K562 (cell line): Measurements from ENCODE around the gene CDRT15. TPM values are rescaled to one million over a fixed set of nuclear protein-coding genes. Genes with fewer than 3 reads are reported as not detected.
"Not testable (repeated sequence)": the region's sequence is repeated elsewhere in the genome, so short reads cannot be mapped to it uniquely, and the experiment has no call there.

Experiments used
- ATAC-seq: fragments of 200-7000 bp; cut with Tn5 transposase; 3 replicates; pipeline ENCODE4 v1.9.1; 2020; ENCODE audit warnings: moderate library complexity
- Bru-seq: library from RNA; stranded (reverse); fragments of 400-500 nt; gene quantifications from one replicate; lab custom pipeline; 2021; lab: Mats Ljungman, UMichigan
- BruChase-seq, 2 experiments: library from RNA; stranded (reverse); fragments of 400-500 nt; gene quantifications; one replicate each; lab custom pipeline; 2021; lab: Mats Ljungman, UMichigan
- BruUV-seq: library from RNA; stranded (reverse); fragments of 400-500 nt; replicated peaks from 2 replicates; lab custom pipeline; 2021; lab: Mats Ljungman, UMichigan
- CTCF ChIA-PET: fragments of 300-600 bp; formaldehyde crosslinking; extraction: SDS; loops from one replicate; lab custom pipeline; 2021; ENCODE audit warnings: low intra/inter-chr PET ratio; lab: Yijun Ruan, JAX
- POLR2A ChIA-PET: fragments of 300-600, 350-650 bp; sonication (Branson Sonifier 250); formaldehyde crosslinking; extraction: SDS; loops from one replicate; lab custom pipeline; 2021; ENCODE audit warnings: antibody characterized with exemption, inconsistent platforms; lab: Yijun Ruan, JAX
- DNase-seq, 4 experiments: peaks; one replicate each; pipeline versions ENCODE4 v3.0.0 to v3.0.0-alpha.2; 2011 to 2018; ENCODE audit warnings: low spot score in 3 of 4, mixed read lengths in 3 of 4; ENCODE audit errors: extremely low read depth in 1 of 4
- FAIRE-seq: peaks from 2 replicates; lab custom pipeline; 2011; peaks lifted over from hg19 to GRCh38; lab: Jason Lieb, UNC
- H2AFZ ChIP-seq: 2 replicates; pipeline ENCODE4 v1.6.0; 2011; ENCODE audit warnings: low read depth, low read length, control low read depth, inconsistent platforms
- H3K27ac ChIP-seq: fragments of 200-600 bp; 3 replicates; pipeline ENCODE4 v1.8.0; 2011; ENCODE audit warnings: low read depth, mild to moderate bottlenecking, control low read depth, inconsistent platforms, low read length, moderate library complexity, mixed read lengths; ENCODE audit errors: extremely low read depth
- H3K27me3 ChIP-seq, 2 experiments: fragments of 300-600 bp in 1 of 2; 2 replicates in 1 of 2; 3 replicates in 1 of 2; pipeline versions ENCODE4 v1.6.0 to v1.8.0; 2011; ENCODE audit warnings: inconsistent platforms in 2 of 2, low read length in 2 of 2, mild to moderate bottlenecking in 1 of 2, mixed read lengths in 1 of 2, moderate library complexity in 1 of 2; ENCODE audit not compliant: control insufficient read depth in 2 of 2, insufficient read depth in 2 of 2
- H3K36me3 ChIP-seq: fragments of 300-600 bp; 3 replicates; pipeline ENCODE4 v1.8.0; 2011; ENCODE audit warnings: mild to moderate bottlenecking, low read length, inconsistent platforms; ENCODE audit not compliant: control insufficient read depth, insufficient read depth
- H3K4me1 ChIP-seq, 2 experiments: fragments of 200-600 bp in 1 of 2; replicated peaks in 1 of 2; 2 replicates in 1 of 2; 3 replicates in 1 of 2; pipeline versions ENCODE4 v1.5.1 to v1.8.0; 2011; ENCODE audit warnings: inconsistent platforms in 2 of 2, low read length in 2 of 2, mild to moderate bottlenecking in 1 of 2, mixed read lengths in 1 of 2, moderate library complexity in 1 of 2; ENCODE audit not compliant: control insufficient read depth in 2 of 2, insufficient read depth in 2 of 2
- H3K4me2 ChIP-seq: 2 replicates; pipeline ENCODE4 v1.6.1; 2011; ENCODE audit warnings: low read length, control low read depth, inconsistent platforms, mixed read lengths; ENCODE audit not compliant: insufficient read depth
- H3K4me3 ChIP-seq: fragments of 200-600 bp; sonication (generic), shearing (Covaris generic); 2 replicates; pipeline ENCODE4 v1.5.1; 2016; ENCODE audit warnings: control low read depth, inconsistent platforms
- H3K79me2 ChIP-seq: fragments of 200-600 bp; 3 replicates; pipeline ENCODE4 v1.8.0; 2011; ENCODE audit warnings: low read length, inconsistent platforms; ENCODE audit not compliant: control insufficient read depth, insufficient read depth
- H3K9ac ChIP-seq, 2 experiments: 2 replicates each; pipeline versions ENCODE4 v1.6.0 to v1.6.1; 2011; ENCODE audit warnings: low read depth in 2 of 2, low read length in 2 of 2, control low read depth in 1 of 2, inconsistent platforms in 1 of 2, mild to moderate bottlenecking in 1 of 2, mixed read lengths in 1 of 2; ENCODE audit not compliant: insufficient read depth in 1 of 2
- H3K9me1 ChIP-seq: one replicate; pipeline ENCODE4 v1.6.0; 2011; ENCODE audit warnings: inconsistent platforms, mild to moderate bottlenecking, low read length, moderate library complexity; ENCODE audit not compliant: control insufficient read depth, insufficient read depth
- H3K9me3 ChIP-seq: replicated peaks from 2 replicates; pipeline ENCODE4 v1.5.1; 2011; ENCODE audit warnings: low read depth, low read length, inconsistent platforms; ENCODE audit not compliant: control insufficient read depth, insufficient read depth
- H4K20me1 ChIP-seq: replicated peaks from 2 replicates; pipeline ENCODE4 v1.6.1; 2011; ENCODE audit warnings: low read length, inconsistent platforms, mixed read lengths; ENCODE audit not compliant: control insufficient read depth, insufficient read depth
- WGBS: fragments of 100-300 bp; shearing (Covaris generic); methylation state at CpG from one replicate; pipeline ENCODE4 v1.1.6; 2016; ENCODE audit warnings: low coverage, mixed read lengths; ENCODE audit not compliant: insufficient coverage; ENCODE audit errors: missing lambda C conversion rate; 5-methylcytosine and 5-hydroxymethylcytosine counted together
- in situ Hi-C: fragments of 300-500 bp; cut with MboI; formaldehyde crosslinking; loops from 4 replicates; pipeline ENCODE4 v1.15.0; 2018; ENCODE audit warnings: inconsistent platforms, mixed read lengths
- intact Hi-C: fragments of 100-400 bp; cut with micrococcal nuclease; formaldehyde crosslinking; loops from 2 replicates; pipeline ENCODE4 v1.14.2; 2022
- long read RNA-seq, 3 experiments: library from polyadenylated mRNA in 2 of 3; library from RNA in 1 of 3; unstranded in 2 of 3; stranded (forward) in 1 of 3; transcript quantifications; one replicate each; pipeline ENCODE4 v2.0.0, GENCODE V29; 2019 to 2022
- polyA minus RNA-seq, 3 experiments: library from RNA; depleted of rRNA, polyadenylated mRNA; stranded (reverse); fragments of >200 nt; gene quantifications; 2 replicates each; pipeline ENCODE4 v1.2.3, GENCODE V29; 2011
- polyA plus RNA-seq, 8 experiments: library from polyadenylated mRNA; depleted of rRNA in 4 of 8; stranded (reverse) in 5 of 8; unstranded in 3 of 8; fragments of >200 nt; fragmentation: Nextera tagmentation in 2 of 8; fragmentation: Illumina TruSeq in 1 of 8; extraction: Ambion mirVana in 2 of 8; extraction: Trizol in 1 of 8; gene quantifications; 2 replicates each; pipeline versions ENCODE4 v1.2.1 to v1.2.3, GENCODE V29; 2011 to 2014; ENCODE audit warnings: inconsistent platforms in 1 of 8, missing spikeins in 1 of 8
- total RNA-seq, 7 experiments: library from RNA; depleted of rRNA in 6 of 7; stranded (reverse); fragments of >200 nt in 6 of 7; fragmentation: Illumina TruSeq in 2 of 7; extraction: Trizol in 2 of 7; gene quantifications; 2 replicates each; pipeline versions ENCODE4 v1.2.1 to v1.2.3, GENCODE V29; 2011 to 2021; ENCODE audit warnings: low replicate concordance in 1 of 7
- TF ChIP-seq, protein P1 (sequence below), 3 experiments: fragments of 200-800 bp in 1 of 3; sonication (Bioruptor generic) in 1 of 3; sonication (generic) in 1 of 3; formaldehyde crosslinking in 1 of 3; IDR thresholded peaks; 2 replicates each; pipeline versions ENCODE4 v1.6.1 to v1.8.0; 2016 to 2022; ENCODE audit warnings: mild to moderate bottlenecking in 2 of 3, missing compliant biosample characterization in 2 of 3, missing genetic modification characterization in 2 of 3, missing genetic modification reagents in 1 of 3

CDRT15 gene
- total RNA-seq (2011; cell fraction: chromatin; rRNA removed; ENCODE audit: low replicate concordance), result not detected in 2 replicates
- not detected in 2 replicates for total RNA-seq (2011; cell fraction: nucleolus; rRNA removed)
- not detected in 2 replicates for total RNA-seq (2011; cell fraction: nucleoplasm; rRNA removed)
- total RNA-seq (2014; rRNA removed) (not detected in 2 replicates), total RNA-seq (2014; rRNA removed; fragmentation: Illumina TruSeq; extraction: Trizol) (not detected in 2 replicates), total RNA-seq (2015; rRNA removed; fragmentation: Illumina TruSeq; extraction: Trizol) (not detected in 2 replicates), total RNA-seq (2021) (not detected in 2 replicates), polyA plus RNA-seq (2011; rRNA removed) (not detected in 2 replicates), polyA plus RNA-seq (2014; fragmentation: Illumina TruSeq; extraction: Trizol) (not detected in 2 replicates), polyA plus RNA-seq (2014; fragmentation: Nextera tagmentation; extraction: Ambion mirVana) (not detected), polyA plus RNA-seq (2014; rRNA removed) (not detected in 2 replicates), polyA minus RNA-seq (2011; rRNA and poly(A)+ RNA removed) (not detected in 2 replicates), Bru-seq, nascent RNA (not detected), BruChase-seq, experiment 1, labeled RNA remaining after a 2-hour chase (not detected), BruChase-seq, experiment 2, labeled RNA remaining after a 6-hour chase (not detected)
- not detected in 2 replicates for polyA plus RNA-seq (2011; cell fraction: cytosol; rRNA removed)
- polyA plus RNA-seq (2011; cell fraction: nucleus; rRNA removed), result not detected in 2 replicates
- 0.43 and 0.51 TPM in 2 replicates for polyA plus RNA-seq (2012)
- polyA minus RNA-seq (2011; cell fraction: cytosol; rRNA and poly(A)+ RNA removed), result not detected in 2 replicates
- not detected in 2 replicates for polyA minus RNA-seq (2011; cell fraction: nucleus; rRNA and poly(A)+ RNA removed)
- long read RNA-seq, experiment 1, result 0 reads
- long read RNA-seq, experiment 2, result 0 reads
- long read RNA-seq, experiment 3, result 0 reads

DNA sequence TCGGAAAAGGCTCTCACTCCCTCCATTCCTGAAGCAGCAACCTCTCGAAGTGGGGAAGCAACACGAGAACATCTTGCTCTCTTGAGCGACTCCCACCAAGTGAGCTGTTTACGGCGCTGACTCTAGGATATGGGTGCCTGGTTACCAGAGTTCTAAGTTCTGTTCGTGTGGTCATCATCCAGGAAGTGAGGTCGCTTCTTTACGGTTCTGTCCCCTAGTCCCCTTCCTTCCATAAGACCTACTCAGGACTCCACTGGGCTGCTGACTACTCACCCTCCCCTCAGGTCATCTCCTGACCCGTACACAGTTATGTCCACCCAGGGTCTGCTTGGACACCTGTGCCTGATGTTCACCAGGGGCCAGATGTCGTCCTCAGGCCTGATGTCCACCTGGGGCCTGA is at the start of gene CDRT15:
Gene CDRT15 (minus strand): TSS at position 101 of the 400 bp plus-strand sequence. CDS start 29 bp downstream, at position 72.
- H3K4me1 ChIP-seq, ATAC-seq, H3K4me3 ChIP-seq, H3K27ac ChIP-seq, DNase-seq, intact Hi-C loops, H4K20me1 ChIP-seq, H3K4me2 ChIP-seq, H3K9ac ChIP-seq, FAIRE-seq, H3K9me1 ChIP-seq, H3K79me2 ChIP-seq, POLR2A ChIA-PET, H2AFZ ChIP-seq, CTCF ChIA-PET, H3K36me3 ChIP-seq, H3K27me3 ChIP-seq, H3K9me3 ChIP-seq, BruUV-seq: not testable (repeated sequence)
- in situ Hi-C loops, result loop anchor here (5.0 kb wide), 1 partner anchor 214 kb away; no protein-coding TSS in a partner anchor
- WGBS, result 47% methylated on average over 8 of the region's 11 CpGs

DNA sequence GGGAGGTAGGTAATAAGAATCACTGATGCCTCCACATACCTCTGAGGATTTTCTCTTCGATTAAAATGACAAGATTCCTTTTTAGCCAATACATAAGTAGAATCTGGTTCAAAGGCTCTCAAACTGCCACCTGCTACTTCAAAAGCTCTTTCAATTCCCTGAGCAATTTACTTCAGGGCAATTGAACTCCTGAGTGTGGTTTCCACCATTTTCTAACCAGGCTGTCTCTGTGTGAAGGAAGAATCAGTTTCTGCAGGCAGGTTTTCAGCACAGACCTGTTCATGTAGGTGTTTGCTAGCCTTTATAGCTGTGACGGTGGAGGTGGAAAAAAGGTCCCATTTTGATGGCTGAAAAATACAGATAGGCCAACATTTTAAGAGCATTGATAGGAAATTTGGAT is 46.1 kb upstream of the CDRT15 start:
- H3K9me3 ChIP-seq, result no peaks in the 10 kb centered on the region
- no peak for ATAC-seq
- peaks cover 0 to 3% of the 10 kb centered on the region in 2 experiments; a peak in 2 of 5 replicates for H3K27me3 ChIP-seq
- no peak overlapping the region for H3K27ac ChIP-seq
- H3K36me3 ChIP-seq, result no peaks in the 10 kb centered on the region
- TF ChIP-seq, protein P1, sequence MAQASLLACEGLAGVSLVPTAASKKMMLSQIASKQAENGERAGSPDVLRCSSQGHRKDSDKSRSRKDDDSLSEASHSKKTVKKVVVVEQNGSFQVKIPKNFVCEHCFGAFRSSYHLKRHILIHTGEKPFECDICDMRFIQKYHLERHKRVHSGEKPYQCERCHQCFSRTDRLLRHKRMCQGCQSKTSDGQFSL (CRISPR knock-in tag; IDR thresholded peaks at IDR 0.05), result no peak
- TF ChIP-seq, protein P1 (tag; IDR thresholded peaks at IDR 0.05), result no peak
- no peak overlapping the region for H3K9ac ChIP-seq
- H2AFZ ChIP-seq, result no peak overlapping the region
- H3K9me1 ChIP-seq, result no peaks in the 10 kb centered on the region
- in situ Hi-C loops (no loop called here), intact Hi-C loops (no loop called here)
- no peaks in the 10 kb centered on the region for H3K79me2 ChIP-seq
- ChIA-PET CTCF (no interaction called here), POLR2A (no interaction called here)
- no peak for DNase-seq
- no peak overlapping the region for H3K4me3 ChIP-seq
- no peak overlapping the region for H3K4me2 ChIP-seq
- BruUV-seq, result no TSS peak
- no peaks in the 10 kb centered on the region for H4K20me1 ChIP-seq
- no peak for FAIRE-seq
- no peaks in the 10 kb centered on the region for H3K4me1 ChIP-seq
- 0% methylated on average over 2 of the region's 2 CpGs for WGBS
